Fibroblast of skin of scalp (primary cell): ENCODE results near the gene HBS1L. TPM values are rescaled to one million over a fixed set of nuclear protein-coding genes. Genes with fewer than 3 reads are reported as not detected.

Experiments used
- DNase-seq: peaks from one replicate; pipeline ENCODE4 v3.0.0-alpha.2; 2013
- polyA plus RNA-seq, 2 experiments: library from polyadenylated mRNA; unstranded; fragments of 120-200 nt; gene quantifications; one replicate each; pipeline ENCODE4 v1.2.1, GENCODE V29; 2013; ENCODE audit not compliant: insufficient read length in 2 of 2

Gene HBS1L
- polyA plus RNA-seq (2013, experiment 1 of 2; ENCODE audit: insufficient read length) = 71.3 TPM
- polyA plus RNA-seq (2013, experiment 2 of 2; ENCODE audit: insufficient read length) = 80.9 TPM

- DNase-seq = peak; percentile 99
Measured at GRCh38 chr6:135054569-135055498, at the start of gene HBS1L. TSS of gene HBS1L (minus strand) at chr6:135054822. CDS start at chr6:135054691, 131 bp downstream.

GRCh38 chr6:135104199-135104598, 49.6 kb upstream of the HBS1L start:
- DNase-seq = no peak

GRCh38 chr6:135102191-135102590, 47.6 kb upstream of the HBS1L start:
- DNase-seq = no peak

GRCh38 chr6:135097172-135097571, 42.5 kb upstream of the HBS1L start:
- DNase-seq = no peak

GRCh38 chr6:135096403-135097130, 41.9 kb upstream of the HBS1L start:
- DNase-seq = no peak

GRCh38 chr6:135095716-135096115, 41.1 kb upstream of the HBS1L start:
- no peak for DNase-seq

- DNase-seq = no peak
Measured at GRCh38 chr6:135094403-135094821, 39.8 kb upstream of the HBS1L start.

GRCh38 chr6:135093578-135093977, 39.0 kb upstream of the HBS1L start:
- DNase-seq = no peak

- DNase-seq = no peak
Measured at GRCh38 chr6:135092724-135093123, 38.1 kb upstream of the HBS1L start.

GRCh38 chr6:135090819-135091218, 36.2 kb upstream of the HBS1L start:
- DNase-seq = no peak

GRCh38 chr6:135089901-135090300, 35.3 kb upstream of the HBS1L start:
- no peak for DNase-seq

- DNase-seq = peak; percentile 48
Measured at GRCh38 chr6:135088818-135089809, 34.5 kb upstream of the HBS1L start.

GRCh38 chr6:135088281-135088680, 33.7 kb upstream of the HBS1L start:
- no peak for DNase-seq

- DNase-seq = no peak
Measured at GRCh38 chr6:135087803-135088202, 33.2 kb upstream of the HBS1L start.

- no peak for DNase-seq
Measured at GRCh38 chr6:135087403-135087802, 32.8 kb upstream of the HBS1L start.

GRCh38 chr6:135086414-135086764, 31.8 kb upstream of the HBS1L start:
- DNase-seq = no peak

- no peak for DNase-seq
Measured at GRCh38 chr6:135085700-135086413, 31.2 kb upstream of the HBS1L start.

- DNase-seq = no peak
Measured at GRCh38 chr6:135084916-135085269, 30.3 kb upstream of the HBS1L start.

GRCh38 chr6:135084001-135084915, 29.6 kb upstream of the HBS1L start:
- no peak for DNase-seq

- no peak for DNase-seq
Measured at GRCh38 chr6:135081966-135082365, 27.3 kb upstream of the HBS1L start.

- DNase-seq = no peak
Measured at GRCh38 chr6:135075018-135075417, 20.4 kb upstream of the HBS1L start.
